Activated T-cell treated with anti-CD3 and anti-CD28 coated beads, Interleukin-2, amount 50 U/mL, for 72 hours (primary cell): Measurements from ENCODE around the gene REV1. TPM values are rescaled to one million over a fixed set of nuclear protein-coding genes. Genes with fewer than 3 reads are reported as not detected.

Source experiments
- ATAC-seq, 2 donors: fragments of 150-1000 bp; cut with Tn5 transposase; replicated peaks in 1 of 2; 2 replicates each; pipeline ENCODE4 v1.10.0; 2021; ENCODE audit warnings: moderate library complexity in 2 of 2, mild to moderate bottlenecking in 1 of 2
- DNase-seq, 2 donors: peaks; one replicate each; pipeline ENCODE4 v3.0.0; 2021 to 2022; ENCODE audit warnings: mixed read lengths in 1 of 2
- H3K27ac Mint-ChIP-seq: one replicate; pipeline ENCODE4 v1.8.0; 2022; ENCODE audit warnings: mild to moderate bottlenecking, moderate library complexity, mixed read lengths
- H3K27me3 Mint-ChIP-seq: one replicate; pipeline ENCODE4 v1.8.0; 2022; ENCODE audit warnings: low read depth, mixed read lengths
- H3K36me3 Mint-ChIP-seq, 2 donors: one replicate each; pipeline ENCODE4 v1.8.0; 2022; ENCODE audit warnings: mixed read lengths in 2 of 2, mild to moderate bottlenecking in 1 of 2; ENCODE audit not compliant: insufficient read depth in 2 of 2
- H3K4me1 Mint-ChIP-seq: one replicate; pipeline ENCODE4 v1.8.0; 2022; ENCODE audit warnings: low read depth, mixed read lengths
- H3K4me3 Mint-ChIP-seq, 2 donors: one replicate each; pipeline ENCODE4 v1.8.0; 2022; ENCODE audit warnings: mild to moderate bottlenecking in 2 of 2, mixed read lengths in 2 of 2, moderate library complexity in 2 of 2
- H3K9me3 Mint-ChIP-seq, 2 donors: one replicate each; pipeline ENCODE4 v1.8.0; 2022; ENCODE audit warnings: mixed read lengths in 2 of 2
- total RNA-seq, 2 donors: library from RNA; stranded (reverse); gene quantifications; one replicate each; pipeline ENCODE4 v1.2.3, GENCODE V29; 2022

The REV1 gene
- total RNA-seq, 2 donors from 2014 or later, result 39.8 to 51.4 TPM

DNA sequence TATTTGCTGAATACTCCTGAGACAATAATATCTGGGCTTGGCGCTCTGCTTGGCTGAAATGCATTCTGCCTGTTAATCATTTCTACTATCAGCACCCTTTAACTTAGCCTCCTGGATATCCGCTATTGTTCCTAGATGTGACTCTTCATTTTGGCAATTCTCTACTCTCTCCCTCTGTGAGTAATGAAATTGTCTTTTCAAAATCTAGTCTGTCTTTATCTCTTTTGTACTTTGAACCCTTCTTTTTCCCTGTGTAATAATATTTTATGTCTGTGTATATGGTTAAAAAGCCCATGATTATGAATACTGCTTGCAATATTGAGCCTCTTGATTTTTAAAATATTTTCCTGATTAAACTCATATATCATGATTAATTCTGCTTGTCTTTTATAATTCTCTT lies 6.2 kb upstream of the REV1 start:
- Mint-ChIP-seq H3K4me1 (peaks cover 36% of the 10 kb centered on the region), H3K9me3 (peaks cover 0 to 1% of the 10 kb centered on the region in 2 donors), H3K27ac (no peak overlapping the region), H3K27me3 (peaks cover 25% of the 10 kb centered on the region), H3K4me3 (no peak overlapping the region), H3K36me3 (no peaks in the 10 kb centered on the region)
- no peak for DNase-seq
- no peak for ATAC-seq

DNA sequence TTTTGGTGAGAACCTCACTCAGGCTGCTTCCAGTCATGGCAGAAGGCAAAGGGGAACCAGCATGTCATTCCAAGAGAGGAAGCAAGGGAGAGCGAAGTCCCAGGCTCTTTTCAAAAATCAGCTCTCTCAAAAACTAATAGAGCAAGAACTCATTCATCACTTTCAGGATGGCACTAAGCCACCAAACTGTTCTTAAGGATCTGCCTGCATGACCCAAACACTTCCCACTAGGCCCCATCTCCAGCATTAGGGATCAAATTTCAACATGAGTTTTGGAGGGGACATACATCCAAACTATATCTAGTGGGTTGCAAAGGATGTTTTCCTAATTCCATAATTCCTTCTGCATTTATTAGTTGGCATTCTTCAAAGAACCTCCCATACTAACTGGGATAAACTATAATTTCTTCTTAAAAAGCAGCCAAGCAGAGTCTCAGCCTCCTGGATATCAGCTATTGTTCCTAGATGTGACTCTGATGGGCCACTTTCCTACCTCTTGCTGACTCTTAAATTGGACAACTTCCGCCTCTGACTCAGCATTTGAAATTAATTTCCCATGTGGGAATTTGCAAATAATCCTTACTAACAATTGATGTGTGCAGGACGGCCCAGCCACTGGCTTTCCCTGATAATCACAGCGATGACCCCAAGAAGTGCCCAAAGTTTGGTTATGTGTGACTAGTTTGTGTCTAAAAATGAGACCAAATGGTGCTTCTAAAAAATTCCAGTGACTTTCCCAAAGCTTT lies 5.5 kb upstream of the REV1 start:
- Mint-ChIP-seq H3K27ac (no peak overlapping the region), H3K9me3 (peaks cover 0 to 1% of the 10 kb centered on the region in 2 donors), H3K27me3 (peaks cover 25% of the 10 kb centered on the region), H3K36me3 (no peaks in the 10 kb centered on the region), H3K4me3 (no peak overlapping the region), H3K4me1 (peaks cover 42% of the 10 kb centered on the region)
- DNase-seq, result no peak
- ATAC-seq, result no peak

DNA sequence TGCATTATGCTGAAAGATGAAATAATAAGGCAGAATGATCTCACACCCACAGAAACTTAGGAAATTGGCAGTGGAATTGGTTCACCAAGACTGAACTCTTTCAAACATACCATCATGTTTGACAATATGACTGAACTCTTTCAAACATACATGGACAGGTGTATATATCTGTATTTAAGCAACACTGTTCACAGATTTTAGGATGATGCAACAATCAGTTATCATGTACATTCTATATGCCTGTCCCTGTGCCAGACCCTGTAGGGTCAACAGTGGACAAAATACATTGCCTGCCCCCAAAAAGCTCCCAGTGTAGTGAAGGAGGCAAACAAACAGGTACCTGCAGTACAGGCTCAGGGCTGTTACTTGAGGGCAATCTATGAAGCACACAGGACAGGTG lies 2.9 kb upstream of the REV1 start:
- Mint-ChIP-seq H3K27me3 (peaks cover 6% of the 10 kb centered on the region), H3K36me3 (peaks cover 4 to 6% of the 10 kb centered on the region in 2 donors), H3K9me3 (peaks cover 0 to 1% of the 10 kb centered on the region in 2 donors), H3K4me3 (no peak overlapping the region), H3K27ac (no peak overlapping the region), H3K4me1 (peaks cover 47% of the 10 kb centered on the region)
- ATAC-seq, result no peak
- no peak for DNase-seq

DNA sequence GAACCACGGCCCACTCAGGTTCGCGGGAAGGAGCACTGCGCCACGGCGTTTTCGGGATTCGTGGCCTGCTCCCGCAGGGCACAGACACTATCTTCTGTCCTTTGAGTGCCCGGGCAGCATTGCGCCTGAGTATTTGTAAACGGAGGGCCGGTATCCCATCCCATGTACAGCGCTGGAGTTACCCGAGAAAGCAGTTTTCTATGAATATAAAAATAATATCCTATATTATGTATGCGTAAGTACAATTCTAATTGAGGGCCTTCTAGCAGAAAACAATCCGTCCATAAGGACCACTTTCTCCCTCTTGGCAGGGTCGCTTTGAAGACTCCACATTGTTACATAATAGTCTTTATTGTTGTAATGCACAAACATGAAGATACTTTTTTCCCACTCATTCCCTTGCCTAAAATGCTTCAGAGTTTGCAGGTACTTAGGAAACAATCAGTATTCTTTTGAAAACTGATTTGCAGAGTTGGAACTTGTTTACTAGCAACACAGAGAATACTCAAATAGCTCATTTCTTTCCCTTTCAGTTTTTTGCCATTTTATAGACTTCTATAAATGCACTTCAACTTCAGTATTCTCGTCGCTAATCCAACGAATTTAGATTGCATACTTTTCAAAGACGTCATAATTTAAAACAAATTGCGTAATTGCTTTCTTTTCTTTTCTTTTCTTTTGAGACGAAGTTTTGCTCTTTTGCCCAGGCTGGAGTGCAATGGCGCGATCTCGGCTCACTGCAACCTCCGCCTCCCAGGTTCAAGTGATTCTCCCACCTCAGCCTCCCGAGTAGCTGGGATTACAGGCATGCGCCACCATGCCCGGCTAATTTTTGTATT lies 1.0 kb upstream of the REV1 start:
- Mint-ChIP-seq H3K9me3 (peaks cover 0 to 1% of the 10 kb centered on the region in 2 donors), H3K36me3 (peaks cover 4 to 6% of the 10 kb centered on the region in 2 donors), H3K4me3 (peak overlapping the region; percentile 91 to 97), H3K27ac (peak overlapping the region; percentile 98), H3K27me3 (peaks cover 6% of the 10 kb centered on the region), H3K4me1 (peaks cover 42% of the 10 kb centered on the region)
- DNase-seq (no peak), ATAC-seq (peak in 1 of 2 donors; percentile 4)

DNA sequence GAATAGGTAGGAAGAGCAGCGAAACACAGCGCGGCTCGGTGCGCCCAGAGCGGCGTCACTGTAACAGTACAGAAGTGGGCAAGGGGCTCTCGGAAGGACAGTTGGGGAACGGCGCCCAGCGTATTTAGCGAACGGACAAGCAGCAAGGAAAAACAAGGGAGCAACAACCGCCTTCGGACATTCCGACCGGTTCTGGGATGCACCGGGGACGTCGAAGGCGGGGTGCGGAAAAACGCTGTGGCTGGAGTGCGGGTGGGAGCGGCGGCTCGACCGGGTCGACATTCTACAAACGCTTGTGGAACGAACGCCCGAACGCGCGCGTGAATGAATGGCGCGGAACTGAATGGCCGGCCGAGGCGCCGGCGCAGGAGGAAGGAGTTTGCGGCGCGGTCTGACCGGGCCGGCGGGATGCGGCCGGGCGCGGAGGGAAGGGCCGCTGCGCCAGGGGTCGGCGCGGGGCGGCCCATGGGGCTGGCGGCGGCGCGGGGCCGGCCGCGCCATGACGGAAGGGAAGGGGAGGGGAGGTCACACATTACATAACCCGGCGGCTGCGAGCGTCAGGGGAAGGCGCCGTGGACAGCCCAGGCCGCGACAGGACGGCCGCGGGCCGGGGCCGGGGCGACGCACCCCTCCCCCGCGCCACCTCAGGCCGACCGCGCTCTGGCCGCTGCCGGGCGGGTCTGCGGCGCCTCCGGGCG lies 605 bp downstream of the REV1 start:
- Mint-ChIP-seq H3K27ac (peak overlapping the region; percentile 97), H3K4me3 (peak overlapping the region; percentile 96), H3K27me3 (peaks cover 6% of the 10 kb centered on the region), H3K4me1 (peaks cover 58% of the 10 kb centered on the region), H3K9me3 (peaks cover 0 to 1% of the 10 kb centered on the region in 2 donors), H3K36me3 (peaks cover 4 to 6% of the 10 kb centered on the region in 2 donors)
- DNase-seq, result peak; percentile 56 to 63
- peak; percentile 36 to 44 for ATAC-seq

DNA sequence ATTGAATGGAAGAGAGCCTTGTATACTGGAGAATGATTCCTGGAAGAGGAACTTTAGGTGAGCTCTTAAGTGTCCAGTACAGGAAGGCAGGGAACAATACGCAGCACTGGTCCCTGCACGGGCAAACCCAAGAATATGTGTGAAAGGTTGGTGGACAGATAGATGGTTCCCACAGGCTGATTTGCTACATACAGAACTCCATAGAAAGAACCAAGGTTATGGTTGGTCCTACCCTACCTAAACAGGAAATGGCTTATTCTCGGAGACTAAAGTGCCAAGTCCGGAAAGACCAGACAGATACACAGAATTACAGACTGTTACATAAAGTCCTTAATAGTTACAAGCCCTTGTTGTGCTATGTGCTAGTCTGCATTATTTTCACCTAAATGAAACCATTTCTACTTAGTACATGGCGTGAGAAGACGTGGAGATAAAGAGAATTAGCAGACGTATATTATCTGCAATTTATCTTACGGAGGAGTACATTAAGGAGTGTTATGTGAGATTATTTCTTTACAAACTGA lies 1.2 kb downstream of the REV1 start:
- Mint-ChIP-seq H3K4me1 (peaks cover 65% of the 10 kb centered on the region), H3K27ac (peak overlapping the region; percentile 97), H3K36me3 (peaks cover 4 to 6% of the 10 kb centered on the region in 2 donors), H3K27me3 (peaks cover 6% of the 10 kb centered on the region), H3K4me3 (peak overlapping the region; percentile 96), H3K9me3 (peaks cover 0 to 1% of the 10 kb centered on the region in 2 donors)
- DNase-seq (no peak), ATAC-seq (no peak)

DNA sequence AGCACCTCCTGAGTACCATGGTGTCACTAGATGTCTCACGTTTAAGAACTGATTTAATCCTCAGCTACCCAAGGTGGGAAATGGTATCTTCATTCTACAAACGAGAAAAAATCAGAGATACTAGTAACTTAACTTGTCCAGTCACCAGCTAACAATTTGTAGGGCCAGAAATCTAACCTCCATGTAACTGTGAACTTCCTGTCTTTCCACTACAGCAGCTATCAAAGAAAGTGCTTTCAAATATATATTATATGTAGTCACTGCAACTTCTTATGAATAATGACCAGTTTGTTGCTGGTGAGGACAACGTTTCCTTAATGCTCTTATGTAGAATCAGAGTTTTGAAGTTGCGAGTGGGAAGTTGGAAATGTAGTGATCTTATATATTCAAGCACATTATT lies 1.9 kb downstream of the REV1 start:
- peaks cover 69% of the 10 kb centered on the region for H3K4me1 Mint-ChIP-seq
- no peak for DNase-seq
- peaks cover 0 to under 1% of the 10 kb centered on the region in 2 donors for H3K9me3 Mint-ChIP-seq
- no peak for ATAC-seq
- peak overlapping the region in 1 of 2 donors; percentile 96 for H3K4me3 Mint-ChIP-seq
- H3K27ac Mint-ChIP-seq, result peak overlapping the region; percentile 97
- H3K36me3 Mint-ChIP-seq, result peaks cover 4 to 6% of the 10 kb centered on the region in 2 donors
- peaks cover 2% of the 10 kb centered on the region for H3K27me3 Mint-ChIP-seq

DNA sequence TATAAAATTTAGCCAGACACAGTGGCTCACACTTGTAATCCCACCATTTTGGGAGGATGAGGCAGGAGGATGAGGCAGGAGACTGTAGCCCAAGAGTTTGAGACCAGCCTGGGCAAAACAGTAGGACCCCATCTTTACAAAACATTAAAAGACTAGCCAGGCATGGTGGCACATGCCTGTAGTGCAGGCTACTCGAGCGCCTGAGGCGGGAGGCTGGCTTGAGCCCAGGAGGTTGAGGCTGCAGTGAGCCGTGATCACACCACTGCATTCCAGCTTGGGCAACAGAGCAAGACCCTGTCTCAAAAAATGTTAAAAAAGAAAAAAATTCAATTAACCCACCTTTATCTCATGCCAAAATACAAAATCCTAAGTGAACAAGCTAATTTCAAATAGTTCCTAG lies 4.0 kb downstream of the REV1 start:
- peak overlapping the region; percentile 19 to 70 for H3K4me3 Mint-ChIP-seq
- ATAC-seq (no peak), DNase-seq (no peak)
- peaks cover 4 to 8% of the 10 kb centered on the region in 2 donors for H3K36me3 Mint-ChIP-seq
- H3K27ac Mint-ChIP-seq, result no peak overlapping the region
- no peaks in the 10 kb centered on the region for H3K9me3 Mint-ChIP-seq
- no peaks in the 10 kb centered on the region for H3K27me3 Mint-ChIP-seq
- peaks cover 72% of the 10 kb centered on the region for H3K4me1 Mint-ChIP-seq

DNA sequence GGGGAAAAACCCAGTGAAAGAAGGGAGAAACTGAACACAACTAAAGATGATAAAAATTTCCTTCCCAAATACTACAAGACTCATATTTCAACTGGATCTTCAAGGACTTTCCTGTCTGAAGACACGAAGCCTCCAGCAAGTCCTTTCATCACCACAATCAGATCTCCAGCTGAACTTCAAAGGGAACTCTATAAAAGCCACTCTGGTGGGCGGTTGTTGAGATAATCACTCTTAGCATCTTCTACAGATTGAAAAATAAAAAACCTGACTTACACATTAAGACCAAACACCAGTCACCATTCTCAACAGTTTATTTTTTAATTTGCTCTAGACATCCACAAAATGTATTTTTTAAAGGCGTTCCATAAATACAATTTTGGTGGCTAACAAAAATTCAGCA lies 4.4 kb downstream of the REV1 start:
- peaks cover 4 to 8% of the 10 kb centered on the region in 2 donors for H3K36me3 Mint-ChIP-seq
- peaks cover 72% of the 10 kb centered on the region for H3K4me1 Mint-ChIP-seq

DNA sequence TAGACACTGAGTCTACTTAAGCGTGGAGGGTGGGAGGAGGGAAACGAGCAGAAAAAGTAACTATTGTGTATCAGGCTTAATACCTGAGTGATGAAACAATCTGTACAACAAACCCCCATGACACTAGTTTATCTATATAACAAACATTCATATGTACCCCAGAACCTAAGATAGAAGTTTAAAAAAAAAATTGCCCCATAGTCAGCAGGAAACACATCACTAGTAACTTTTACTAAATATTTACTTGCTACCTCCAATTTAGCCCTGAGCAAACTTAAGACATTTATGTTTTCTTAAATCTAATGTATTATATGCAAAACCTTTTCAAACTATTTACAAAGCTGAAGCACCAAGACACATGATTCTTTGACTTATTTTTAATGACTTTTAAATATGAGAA lies 5.6 kb downstream of the REV1 start:
- no peaks in the 10 kb centered on the region for H3K27me3 Mint-ChIP-seq
- H3K9me3 Mint-ChIP-seq, result no peaks in the 10 kb centered on the region
- H3K4me1 Mint-ChIP-seq, result peaks cover 81% of the 10 kb centered on the region
- H3K4me3 Mint-ChIP-seq, result no peak overlapping the region
- ATAC-seq, result no peak
- no peak for DNase-seq
- no peak overlapping the region for H3K27ac Mint-ChIP-seq
- H3K36me3 Mint-ChIP-seq, result peaks cover 4 to 8% of the 10 kb centered on the region in 2 donors

More for the DNA sequence above, 4.4 kb downstream of the REV1 start:
- Mint-ChIP-seq H3K9me3 (no peaks in the 10 kb centered on the region), H3K4me3 (peak overlapping the region in 1 of 2 donors; percentile 19), H3K27ac (no peak overlapping the region), H3K27me3 (no peaks in the 10 kb centered on the region)
- DNase-seq (no peak), ATAC-seq (no peak)

DNA sequence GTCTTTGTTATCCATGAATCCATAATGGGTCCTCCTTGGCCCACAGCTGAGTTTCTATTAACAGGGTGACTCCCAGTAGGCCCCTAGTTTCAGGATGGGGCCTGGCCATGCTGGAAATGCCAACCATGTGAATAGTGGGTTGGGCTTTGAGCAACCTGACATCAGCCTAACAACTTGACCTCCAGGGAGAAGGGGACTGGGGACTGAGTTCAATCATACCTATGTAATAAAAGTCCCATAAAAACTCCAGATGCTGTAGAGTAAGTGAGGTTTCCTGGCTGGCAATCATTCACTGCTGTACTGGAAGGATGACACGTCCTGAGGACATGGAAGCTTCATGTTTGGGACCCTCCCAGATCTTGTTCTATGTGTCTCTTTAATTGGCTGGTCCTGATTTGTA lies 7.9 kb downstream of the REV1 start:
- Mint-ChIP-seq H3K9me3 (no peaks in the 10 kb centered on the region), H3K4me3 (no peak overlapping the region), H3K27ac (peak overlapping the region; percentile 3), H3K4me1 (peaks cover 88% of the 10 kb centered on the region), H3K27me3 (no peaks in the 10 kb centered on the region), H3K36me3 (peaks cover 0 to 2% of the 10 kb centered on the region in 2 donors)
- DNase-seq (no peak), ATAC-seq (peak in 1 of 2 donors; percentile 11)

DNA sequence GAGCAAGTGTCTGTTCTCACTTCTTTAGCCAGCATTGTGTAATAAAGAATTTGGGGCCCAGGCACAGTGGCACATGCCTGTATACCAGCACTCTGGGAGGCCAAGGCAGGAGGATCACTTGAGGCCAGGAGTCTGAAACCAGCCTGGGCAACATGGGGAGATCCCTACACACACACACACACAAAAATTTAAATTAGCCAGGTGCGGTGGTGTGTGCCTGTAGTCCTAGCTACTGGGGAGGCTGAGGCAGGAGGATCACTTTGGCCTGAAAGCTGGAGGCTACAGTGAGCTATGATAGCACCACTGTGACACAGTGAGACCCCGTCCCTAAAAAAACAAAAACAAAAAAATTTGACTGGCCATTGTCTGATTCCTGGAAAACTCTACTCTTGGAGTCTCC lies 8.3 kb downstream of the REV1 start:
- DNase-seq (no peak), ATAC-seq (no peak)
- H3K27ac Mint-ChIP-seq, result peak overlapping the region; percentile 67
- no peak overlapping the region for H3K4me3 Mint-ChIP-seq
- no peaks in the 10 kb centered on the region for H3K27me3 Mint-ChIP-seq
- peaks cover 0 to 2% of the 10 kb centered on the region in 2 donors for H3K36me3 Mint-ChIP-seq
- H3K9me3 Mint-ChIP-seq, result no peaks in the 10 kb centered on the region
- peaks cover 87% of the 10 kb centered on the region for H3K4me1 Mint-ChIP-seq
